HG03558 (cell line): Measurements from ENCODE around the gene DDI1.

ENCODE experiments used
- ATAC-seq: cut with Tn5 transposase; IDR thresholded peaks from one replicate; pipeline ENCODE4 v1.9.1; 2021; ENCODE audit warnings: moderate number of reproducible peaks; ENCODE audit not compliant: unreplicated experiment; ENCODE audit errors: extremely low read depth

DDI1 gene

DNA sequence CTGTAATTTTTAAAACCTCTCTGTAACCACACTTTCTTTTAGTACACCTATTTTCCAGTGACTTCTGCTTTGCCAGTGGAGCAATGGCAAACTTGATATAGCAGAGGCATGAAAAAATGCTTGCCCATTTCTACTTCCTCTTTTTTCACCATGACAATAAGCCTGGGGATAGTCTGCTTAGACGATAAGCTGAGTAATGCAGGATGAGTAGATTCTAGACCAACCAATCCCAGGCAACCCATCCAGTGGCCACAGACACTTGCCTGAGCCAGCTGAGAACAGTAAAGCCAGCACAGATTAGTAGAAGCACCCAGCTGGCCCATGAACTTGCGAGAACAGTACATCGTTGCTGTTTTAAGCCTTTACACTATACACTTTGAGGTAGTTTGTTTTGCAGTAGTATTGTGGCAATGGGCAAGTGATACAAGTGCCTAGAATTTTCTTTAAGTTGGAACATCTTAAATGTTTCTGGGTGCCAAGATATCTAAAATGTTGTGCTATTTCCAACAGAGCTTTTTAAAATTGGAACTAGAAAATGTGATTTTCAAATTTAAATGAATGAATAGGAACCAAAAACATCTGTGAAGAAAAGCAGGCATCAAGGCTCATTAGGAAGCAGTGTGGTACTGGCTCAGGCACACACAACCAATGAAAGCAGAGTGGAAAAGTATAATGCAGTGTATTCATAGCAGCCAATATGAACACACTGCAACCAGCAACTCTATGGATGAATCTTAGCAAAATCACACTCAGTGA is 37.7 kb downstream of the DDI1 start:
- peak; percentile 82 for ATAC-seq

DNA sequence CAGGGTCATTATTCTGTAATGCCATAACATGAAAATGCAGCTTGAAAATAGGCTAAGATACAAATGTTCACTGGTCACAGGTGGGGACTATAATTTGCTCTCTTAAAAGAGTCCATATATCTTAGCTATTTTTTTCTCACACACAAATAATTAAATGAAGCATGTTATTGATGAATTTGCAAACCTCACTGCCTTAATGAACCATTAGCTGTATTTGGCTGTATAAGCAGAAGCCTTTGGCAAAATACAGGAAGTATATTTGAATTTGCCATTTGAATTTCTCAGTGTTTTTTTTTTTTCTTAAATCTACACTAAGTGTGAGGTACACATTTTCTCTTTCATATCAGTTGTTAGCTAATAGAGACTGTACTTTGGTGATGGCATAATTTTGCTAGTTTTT is 38.7 kb downstream of the DDI1 start:
- no peak for ATAC-seq

DNA sequence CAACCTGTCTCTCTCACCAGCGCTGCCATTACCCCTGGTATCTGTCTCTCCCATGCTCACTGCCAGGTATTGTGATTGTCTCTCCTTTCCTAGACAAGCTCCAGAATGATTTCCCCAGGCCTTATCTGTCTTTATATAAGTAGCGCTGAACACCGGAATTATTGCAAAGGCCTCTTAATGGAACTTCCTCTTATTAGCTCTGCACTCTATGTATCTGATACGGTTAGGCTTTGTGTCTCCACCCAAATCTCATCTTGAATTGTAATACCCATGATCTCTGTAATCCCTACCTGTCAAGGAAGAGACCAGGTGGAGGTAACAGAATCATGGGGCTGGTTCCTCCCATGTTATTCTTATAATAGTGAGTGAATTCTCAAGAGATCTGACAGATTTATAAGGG is 39.3 kb downstream of the DDI1 start:
- ATAC-seq = no peak

DNA sequence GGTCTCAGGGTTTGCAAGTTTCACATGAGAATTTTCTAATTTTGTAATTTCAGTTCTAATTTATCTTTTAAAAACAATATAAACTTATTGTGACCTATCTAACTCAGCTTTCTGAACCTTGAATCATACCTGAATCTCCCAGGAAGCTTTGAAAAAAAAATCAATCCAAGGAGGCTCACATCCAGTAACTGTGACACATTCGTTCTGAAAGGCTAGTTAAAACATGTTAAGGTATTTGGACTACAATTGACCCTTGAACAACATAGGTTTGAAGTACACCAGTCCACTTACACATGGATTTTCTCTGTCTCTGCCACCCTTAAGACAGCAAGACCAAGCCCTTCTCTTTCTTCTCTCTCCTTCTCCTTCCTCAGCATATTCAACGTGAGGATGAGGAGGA is 40.0 kb downstream of the DDI1 start:
- no peak for ATAC-seq

DNA sequence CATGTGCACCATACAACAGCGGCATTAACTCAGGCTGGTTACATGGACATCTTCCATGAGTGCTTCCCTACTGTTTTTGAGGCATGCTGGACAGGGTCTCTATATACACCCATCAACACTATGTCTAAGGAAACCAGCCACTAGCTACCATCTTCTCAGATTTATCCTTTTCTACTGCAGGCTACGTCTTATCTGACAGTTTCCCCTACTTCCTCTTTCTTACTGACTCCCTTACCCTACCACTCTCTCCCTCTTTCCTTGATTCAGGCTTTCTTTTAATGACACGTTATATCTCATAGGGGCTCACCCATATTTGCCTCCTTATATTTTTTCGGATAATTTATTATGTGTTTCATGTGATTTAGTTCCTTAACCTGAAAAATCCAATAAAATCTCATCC is 41.8 kb downstream of the DDI1 start:
- no peak for ATAC-seq

DNA sequence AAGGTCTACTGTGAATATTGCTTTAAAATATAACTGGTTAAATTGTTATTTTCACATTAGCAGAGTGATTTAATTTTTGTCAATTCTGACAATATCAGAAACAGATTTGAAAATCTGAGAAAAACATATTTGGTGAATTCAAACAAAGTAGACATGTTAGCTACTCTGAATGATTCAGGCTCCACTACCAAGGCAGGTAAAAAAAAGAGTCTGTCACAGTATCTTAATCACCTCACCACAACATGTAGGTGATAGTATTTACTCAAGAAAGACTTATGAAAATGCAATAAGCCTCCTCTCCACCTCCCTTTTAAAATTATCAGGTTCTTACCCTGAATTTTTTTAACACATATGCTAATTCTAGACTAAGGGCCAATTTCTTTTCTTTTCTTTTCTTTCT is 42.6 kb downstream of the DDI1 start:
- ATAC-seq = no peak

DNA sequence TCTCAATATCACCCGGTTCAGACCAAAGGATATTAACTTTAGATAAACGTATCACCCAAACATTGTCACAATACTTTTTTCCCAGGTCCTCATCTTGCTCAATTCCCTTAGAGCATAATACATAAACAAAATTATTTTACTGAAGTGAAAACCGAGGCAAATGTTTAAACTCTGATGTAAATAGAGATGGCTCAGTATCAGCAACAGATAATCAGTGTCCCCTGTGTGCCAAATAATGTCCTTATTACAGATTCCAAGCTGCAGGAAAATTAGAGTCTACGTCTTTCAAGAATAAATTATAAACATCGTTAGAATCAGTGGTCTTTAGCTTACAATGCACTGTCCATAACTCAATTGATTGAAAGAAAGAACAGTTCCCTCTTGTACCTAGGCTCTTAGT is 50.2 kb downstream of the DDI1 start:
- no peak for ATAC-seq
